PC-9 (cell line): ENCODE results near the gene SSMEM1. TPM values are rescaled to one million over a fixed set of nuclear protein-coding genes. Genes with fewer than 3 reads are reported as not detected.

Source experiments
- BruUV-seq: library from RNA; stranded (reverse); fragments of 400-500 nt; replicated peaks from 2 replicates; lab custom pipeline; 2021; lab: Mats Ljungman, UMichigan
- CTCF ChIA-PET: fragments of 300-600 bp; sonication (Branson Sonifier 250); formaldehyde crosslinking; loops from one replicate; lab custom pipeline; 2022; ENCODE audit warnings: antibody characterized with exemption; lab: Charles Lee
- POLR2A ChIA-PET: fragments of 300-600 bp; sonication (Branson Sonifier 250); formaldehyde crosslinking; loops from one replicate; lab custom pipeline; 2022; ENCODE audit warnings: antibody characterized with exemption; ENCODE audit not compliant: unreplicated experiment; lab: Charles Lee
- DNase-seq, 2 experiments: peaks; one replicate each; pipeline versions ENCODE4 v3.0.0 to v3.0.0-alpha.2; 2015 to 2022; ENCODE audit warnings: mixed read lengths in 1 of 2
- H2AFZ ChIP-seq: fragments of 200-600 bp; sonication (generic); 2 replicates; pipeline ENCODE4 v1.8.1; 2017; ENCODE audit warnings: antibody characterized with exemption
- H3F3A ChIP-seq: fragments of 200-600 bp; sonication (generic); 2 replicates; pipeline ENCODE4 v1.8.1; 2017; ENCODE audit warnings: antibody characterized with exemption, mild to moderate bottlenecking, low read depth; ENCODE audit not compliant: insufficient read depth
- H3K27ac ChIP-seq: fragments of 200-600 bp; sonication (generic); 2 replicates; pipeline ENCODE4 v1.6.1; 2016; ENCODE audit warnings: mixed run types
- H3K27me3 ChIP-seq: fragments of 200-600 bp; sonication (generic); 2 replicates; pipeline ENCODE4 v1.6.1; 2016; ENCODE audit warnings: low read depth, mixed run types; ENCODE audit not compliant: insufficient read depth
- H3K36me3 ChIP-seq: fragments of 200-600 bp; sonication (generic); 2 replicates; pipeline ENCODE4 v1.6.1; 2016; ENCODE audit warnings: low read depth, mixed run types
- H3K4me1 ChIP-seq: fragments of 200-600 bp; sonication (generic); replicated peaks from 2 replicates; pipeline ENCODE4 v1.6.1; 2016; ENCODE audit warnings: mixed run types; ENCODE audit not compliant: insufficient read depth
- H3K4me2 ChIP-seq: fragments of 200-600 bp; sonication (generic); 2 replicates; pipeline ENCODE4 v1.6.1; 2017; ENCODE audit warnings: mixed run types
- H3K4me3 ChIP-seq: fragments of 200-600 bp; sonication (generic); 2 replicates; pipeline ENCODE4 v1.6.1; 2016; ENCODE audit warnings: mixed run types
- H3K79me2 ChIP-seq: fragments of 200-600 bp; sonication (generic); 2 replicates; pipeline ENCODE4 v1.6.1; 2017; ENCODE audit warnings: low read depth, mixed run types
- H3K9me2 ChIP-seq: fragments of 200-600 bp; sonication (generic); 2 replicates; pipeline ENCODE4 v1.8.1; 2017; ENCODE audit warnings: mild to moderate bottlenecking; ENCODE audit not compliant: insufficient read depth
- H3K9me3 ChIP-seq: fragments of 200-600 bp; sonication (generic); 2 replicates; pipeline ENCODE4 v1.8.1; 2016; ENCODE audit warnings: low read depth; ENCODE audit not compliant: insufficient read depth
- H4K20me1 ChIP-seq: fragments of 200-600 bp; sonication (generic); 2 replicates; pipeline ENCODE4 v1.8.1; 2017; ENCODE audit not compliant: insufficient read depth
- EZH2 ChIP-seq: fragments of 200-600 bp; sonication (generic); IDR thresholded peaks from 2 replicates; pipeline ENCODE4 v1.8.0; 2017; ENCODE audit warnings: antibody characterized with exemption, low read depth
- intact Hi-C: fragments of 100-400 bp; cut with micrococcal nuclease; formaldehyde crosslinking; loops from one replicate; pipeline ENCODE4 v1.10.0; 2022; ENCODE audit not compliant: unreplicated experiment
- total RNA-seq: library from RNA; stranded (reverse); gene quantifications from 2 replicates; pipeline ENCODE4 v1.2.3, GENCODE V29; 2021
- TF ChIP-seq, protein P1 (sequence below): fragments of 200-600 bp; sonication (generic); conservative IDR thresholded peaks from 2 replicates; pipeline ENCODE4 v1.6.1; 2017; ENCODE audit warnings: mixed run types, antibody characterized with exemption, mild to moderate bottlenecking, moderate library complexity

The SSMEM1 gene
- total RNA-seq, 1 experiment from 2014 or later, result not detected

DNA sequence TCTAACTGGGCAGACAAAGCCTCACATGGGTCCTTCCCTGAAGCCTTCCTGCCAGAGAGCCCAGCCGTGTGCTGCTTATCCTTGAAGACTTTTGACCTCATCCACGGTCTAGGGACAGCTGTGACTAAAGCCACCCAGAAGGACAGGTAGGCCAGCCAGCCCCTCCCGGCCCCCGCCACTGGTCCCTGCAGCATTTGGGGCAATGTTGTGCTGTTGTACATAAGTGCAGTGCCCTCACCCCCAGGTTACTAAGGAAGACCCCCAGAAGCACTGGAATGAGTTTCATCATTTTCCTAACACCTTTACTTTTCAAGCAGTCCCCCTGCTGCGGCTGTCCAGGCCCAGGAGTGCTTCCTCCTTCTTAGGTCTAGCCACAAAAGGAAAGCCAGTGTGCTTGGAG lies 45.5 kb upstream of the SSMEM1 start:
- H3K36me3 ChIP-seq, result 0 out of 2 replicates have a peak, but pooled peaks cover 11% of the 10 kb centered on the region
- no peak overlapping the region for H3K27ac ChIP-seq
- BruUV-seq, result no TSS peak
- TF ChIP-seq, protein P1, sequence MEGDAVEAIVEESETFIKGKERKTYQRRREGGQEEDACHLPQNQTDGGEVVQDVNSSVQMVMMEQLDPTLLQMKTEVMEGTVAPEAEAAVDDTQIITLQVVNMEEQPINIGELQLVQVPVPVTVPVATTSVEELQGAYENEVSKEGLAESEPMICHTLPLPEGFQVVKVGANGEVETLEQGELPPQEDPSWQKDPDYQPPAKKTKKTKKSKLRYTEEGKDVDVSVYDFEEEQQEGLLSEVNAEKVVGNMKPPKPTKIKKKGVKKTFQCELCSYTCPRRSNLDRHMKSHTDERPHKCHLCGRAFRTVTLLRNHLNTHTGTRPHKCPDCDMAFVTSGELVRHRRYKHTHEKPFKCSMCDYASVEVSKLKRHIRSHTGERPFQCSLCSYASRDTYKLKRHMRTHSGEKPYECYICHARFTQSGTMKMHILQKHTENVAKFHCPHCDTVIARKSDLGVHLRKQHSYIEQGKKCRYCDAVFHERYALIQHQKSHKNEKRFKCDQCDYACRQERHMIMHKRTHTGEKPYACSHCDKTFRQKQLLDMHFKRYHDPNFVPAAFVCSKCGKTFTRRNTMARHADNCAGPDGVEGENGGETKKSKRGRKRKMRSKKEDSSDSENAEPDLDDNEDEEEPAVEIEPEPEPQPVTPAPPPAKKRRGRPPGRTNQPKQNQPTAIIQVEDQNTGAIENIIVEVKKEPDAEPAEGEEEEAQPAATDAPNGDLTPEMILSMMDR, result no peak
- TF ChIP-seq EZH2, result no peak
- H3K79me2 ChIP-seq, result no peaks in the 10 kb centered on the region
- no peaks in the 10 kb centered on the region for H3K27me3 ChIP-seq
- H3K4me2 ChIP-seq, result no peak overlapping the region
- no peaks in the 10 kb centered on the region for H3K4me1 ChIP-seq
- no peak overlapping the region for H3K4me3 ChIP-seq
- intact Hi-C loops, result no loop called here
- ChIA-PET CTCF (no interaction called here), POLR2A (interaction anchor here (0.7 kb wide), 1 partner anchor 21 kb away, joined by 3 read pairs; no protein-coding TSS in a partner anchor)
- no peak overlapping the region for H2AFZ ChIP-seq
- DNase-seq, result no peak
- peaks cover 7% of the 10 kb centered on the region; the same call in 1 of the 2 replicates for H3F3A ChIP-seq
- no peaks in the 10 kb centered on the region for H4K20me1 ChIP-seq
- no peaks in the 10 kb centered on the region for H3K9me3 ChIP-seq
- no peaks in the 10 kb centered on the region for H3K9me2 ChIP-seq

DNA sequence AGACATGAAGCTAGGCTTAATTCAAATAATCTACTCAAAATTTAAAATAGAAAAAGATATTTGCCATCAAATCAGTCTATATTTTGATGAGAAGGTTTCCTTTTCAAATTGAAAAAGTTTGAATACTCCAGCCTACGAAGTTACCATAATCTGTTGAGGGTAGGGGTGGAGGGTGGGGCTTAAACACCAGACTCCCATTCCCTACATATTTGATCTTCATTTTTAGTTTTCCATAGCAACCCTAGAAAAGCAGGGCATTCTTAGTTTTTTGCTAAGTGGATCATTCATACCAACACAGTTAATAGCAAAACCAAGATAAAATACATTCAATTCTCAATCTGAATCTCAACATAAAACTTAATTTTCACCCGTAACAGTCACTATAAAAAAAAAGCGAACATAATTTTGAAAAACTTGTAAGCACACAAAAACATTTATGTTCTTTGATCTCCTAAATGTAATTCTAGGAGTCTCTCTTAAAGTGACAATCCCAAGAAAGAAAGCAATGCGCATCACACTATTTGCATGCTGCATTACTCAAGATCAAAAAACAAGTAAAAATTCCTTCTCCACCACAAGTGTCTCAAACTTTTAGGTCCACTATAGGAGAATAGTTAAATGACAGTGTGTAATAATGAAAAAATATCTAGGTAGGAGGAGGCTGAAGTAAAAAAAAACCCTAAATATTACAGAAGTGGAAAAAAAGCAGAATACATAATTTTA lies 33.3 kb upstream of the SSMEM1 start:
- CTCF ChIA-PET, result no interaction called here
- Histone ChIP-seq H3K9me3 (no peaks in the 10 kb centered on the region), H4K20me1 (no peaks in the 10 kb centered on the region), H3F3A (no peaks in the 10 kb centered on the region), H2AFZ (no peak overlapping the region), H3K36me3 (peaks cover 29% of the 10 kb centered on the region), H3K79me2 (no peaks in the 10 kb centered on the region), H3K4me2 (no peak overlapping the region), H3K27ac (no peak overlapping the region), H3K4me3 (no peak overlapping the region), H3K9me2 (no peaks in the 10 kb centered on the region), H3K4me1 (no peaks in the 10 kb centered on the region), H3K27me3 (no peaks in the 10 kb centered on the region)
- TF ChIP-seq, protein P1, result no peak
- no peak for TF ChIP-seq EZH2
- POLR2A ChIA-PET, result no interaction called here
- BruUV-seq, result no TSS peak
- intact Hi-C loops, result no loop called here
- DNase-seq, result no peak

DNA sequence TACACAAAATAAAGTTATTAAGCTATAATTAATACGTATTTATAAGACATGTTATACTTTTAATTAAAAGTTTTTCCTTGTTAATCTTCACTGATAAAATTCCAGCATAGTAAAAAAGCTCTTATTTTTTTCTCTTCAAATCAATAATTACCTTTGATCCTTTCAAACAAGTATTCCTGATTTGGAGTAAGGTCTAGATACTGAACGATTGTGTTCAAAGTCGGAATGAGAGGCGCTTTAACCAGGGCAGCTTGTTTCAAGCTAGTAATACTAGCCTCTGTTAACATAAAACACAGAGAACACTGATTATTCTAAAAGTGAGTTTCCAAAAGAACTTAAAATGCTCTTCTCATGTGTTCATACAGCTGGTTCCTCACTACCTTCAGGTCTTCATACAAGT lies 29.4 kb upstream of the SSMEM1 start:
- DNase-seq, result no peak
- no peak overlapping the region for H3K4me2 ChIP-seq
- TF ChIP-seq, protein P1, result no peak
- TF ChIP-seq EZH2, result no peak
- H3K9me3 ChIP-seq, result no peaks in the 10 kb centered on the region
- no peaks in the 10 kb centered on the region for H3F3A ChIP-seq
- H4K20me1 ChIP-seq, result no peaks in the 10 kb centered on the region
- peaks cover 28% of the 10 kb centered on the region for H3K36me3 ChIP-seq
- CTCF ChIA-PET, result no interaction called here
- POLR2A ChIA-PET, result no interaction called here
- no peak overlapping the region for H3K4me3 ChIP-seq
- BruUV-seq, result no TSS peak
- H2AFZ ChIP-seq, result no peak overlapping the region
- no peaks in the 10 kb centered on the region for H3K9me2 ChIP-seq
- intact Hi-C loops, result no loop called here
- no peaks in the 10 kb centered on the region for H3K27me3 ChIP-seq
- H3K4me1 ChIP-seq, result no peaks in the 10 kb centered on the region
- no peaks in the 10 kb centered on the region for H3K79me2 ChIP-seq
- no peak overlapping the region for H3K27ac ChIP-seq
